SW480 (cell line): ENCODE results near the gene MCOLN2.

Experiments used
- DNase-seq: peaks from one replicate; pipeline ENCODE4 v3.0.0-alpha.2; 2016; ENCODE audit warnings: low spot score

MCOLN2 gene

DNA sequence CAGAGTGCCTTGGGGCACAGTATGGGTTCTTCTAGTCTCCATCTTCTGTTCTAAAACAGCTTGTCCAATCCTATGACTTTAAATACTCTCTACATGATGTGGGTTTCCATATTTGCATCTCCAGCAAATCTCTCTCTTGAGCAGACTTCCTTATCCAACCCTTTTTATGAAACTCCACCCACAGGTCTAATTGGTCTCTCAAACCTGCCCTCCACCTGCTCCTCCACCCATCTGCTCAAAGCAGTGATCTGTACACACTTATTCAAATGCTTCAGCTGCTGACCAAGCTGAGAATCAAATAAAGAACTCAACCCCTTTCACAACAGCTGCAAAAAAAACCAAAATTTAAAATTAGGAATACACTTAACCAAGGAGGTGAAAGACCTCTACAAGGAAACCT is 11.5 kb downstream of the MCOLN2 start:
- DNase-seq = no peak

DNA sequence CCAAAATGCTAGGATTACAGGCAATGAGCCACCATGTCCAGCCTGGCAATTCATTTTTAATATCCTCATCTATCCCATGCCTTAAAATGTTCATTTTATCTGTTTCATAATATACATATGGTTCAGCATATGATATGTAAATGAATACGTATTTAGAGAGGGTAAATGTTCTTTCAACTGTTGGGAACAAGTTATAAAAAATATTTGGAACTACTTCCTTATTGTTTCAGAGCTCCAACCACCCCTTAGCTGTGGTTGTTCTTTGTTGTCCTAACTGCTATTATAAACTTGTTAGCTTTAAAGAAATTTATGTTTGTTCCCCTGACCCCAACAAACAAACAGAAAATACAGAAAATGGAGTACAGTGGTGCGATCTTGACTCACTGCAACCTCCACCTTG is 14.5 kb downstream of the MCOLN2 start:
- DNase-seq = no peak

DNA sequence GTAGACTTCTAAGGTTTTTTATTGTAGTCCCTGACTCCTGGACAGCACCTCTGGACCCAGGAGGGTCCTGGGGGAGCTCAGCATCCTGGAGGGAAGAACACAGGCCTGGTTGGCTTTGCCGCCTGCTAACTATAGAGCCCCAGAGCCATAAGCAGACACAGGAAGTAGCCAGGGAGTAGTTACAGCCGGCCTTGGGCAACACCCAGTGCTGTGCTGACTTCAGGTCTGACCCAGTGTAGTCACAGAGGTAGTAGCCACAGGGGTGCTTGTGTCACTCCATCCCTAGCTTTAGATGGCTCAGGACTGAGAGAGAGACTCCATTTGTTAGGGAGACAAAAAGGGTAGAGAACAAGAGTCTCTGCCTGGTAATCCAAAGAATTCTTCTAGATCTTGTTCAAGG is 21.9 kb downstream of the MCOLN2 start:
- no peak for DNase-seq

DNA sequence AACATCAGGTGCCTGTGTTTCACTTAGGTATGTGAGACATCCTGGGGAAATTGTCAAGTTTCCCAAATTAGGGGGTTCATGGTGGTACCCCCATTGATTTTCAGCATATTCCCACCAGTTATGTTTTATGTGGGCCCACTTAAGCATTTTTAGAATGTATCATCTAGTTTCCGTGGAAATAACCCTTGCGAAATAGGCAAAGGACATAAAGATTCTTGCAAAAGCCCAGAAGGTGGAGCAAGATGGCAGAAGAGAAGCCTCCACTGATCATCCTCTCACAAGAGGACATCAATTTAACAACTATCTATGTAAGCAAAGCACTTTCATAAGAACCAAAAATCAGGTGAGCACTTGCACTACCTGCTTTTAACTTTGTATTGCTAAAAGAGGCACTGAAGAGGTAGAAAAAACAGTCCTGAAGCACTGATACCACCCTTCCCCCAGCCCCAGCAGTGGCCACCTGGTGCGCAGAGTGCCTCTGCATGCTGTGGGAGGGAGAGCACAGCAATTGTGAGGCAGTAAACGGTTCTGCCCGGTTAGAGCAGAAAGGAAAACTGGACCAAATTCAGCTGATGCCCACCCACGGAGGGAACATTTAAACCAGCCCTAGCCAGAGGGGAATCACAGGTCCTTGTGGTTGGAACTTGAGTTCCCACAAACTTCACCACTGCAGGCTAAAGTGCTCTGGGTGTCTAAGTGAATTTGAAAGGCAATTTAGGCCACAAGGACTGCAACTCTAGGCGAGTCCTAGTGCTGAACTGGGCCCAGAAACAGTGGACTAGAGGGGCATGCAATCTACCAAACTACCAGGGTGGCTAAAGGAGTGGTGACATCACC is 23.2 kb downstream of the MCOLN2 start:
- DNase-seq = no peak

DNA sequence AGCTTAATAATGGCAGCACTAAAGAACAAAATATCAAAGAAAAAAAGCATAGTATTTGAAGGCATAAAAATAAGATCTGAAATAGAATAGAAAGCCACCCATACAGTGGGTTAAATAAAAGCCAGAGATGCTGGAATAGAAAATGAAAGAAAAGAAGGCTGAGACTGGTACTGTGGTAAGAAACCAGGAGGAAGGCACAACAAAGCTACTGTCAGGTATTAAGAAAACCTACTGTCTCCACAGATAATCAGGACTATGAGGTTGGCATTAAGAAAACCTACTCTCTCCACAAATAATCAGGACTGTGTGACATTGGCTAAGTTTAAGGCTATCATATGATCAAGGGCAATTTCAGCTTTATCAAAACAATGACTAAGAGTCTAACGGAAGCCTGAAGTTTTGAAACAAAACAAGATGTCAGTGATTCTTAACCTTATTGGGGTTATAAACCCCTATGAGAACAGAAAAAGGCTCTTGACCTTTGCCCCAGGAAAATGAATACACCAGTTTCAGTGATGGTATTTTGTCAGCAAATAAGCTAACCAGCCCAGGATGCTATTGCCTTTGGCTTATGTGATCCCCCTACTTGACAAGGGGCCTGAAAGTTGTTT is 24.4 kb downstream of the MCOLN2 start:
- no peak for DNase-seq

DNA sequence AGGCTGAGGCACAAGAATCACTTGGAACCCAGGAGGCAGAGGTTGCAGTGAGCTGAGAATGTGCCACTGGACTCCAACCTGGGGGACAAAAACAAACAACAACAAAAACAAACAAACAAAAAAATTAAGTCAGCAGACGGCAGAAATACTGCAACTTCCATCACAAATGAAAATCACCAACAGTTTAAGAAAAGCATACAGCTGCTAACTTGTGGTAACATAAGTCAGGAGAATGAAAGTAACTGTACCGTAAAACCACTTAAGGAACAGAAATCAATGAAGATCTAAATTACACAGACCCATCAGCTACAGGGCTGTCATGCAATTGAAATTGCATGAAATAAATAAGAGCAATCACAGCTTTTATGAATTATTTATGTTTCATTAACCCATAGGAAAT is 25.0 kb downstream of the MCOLN2 start:
- DNase-seq = no peak

DNA sequence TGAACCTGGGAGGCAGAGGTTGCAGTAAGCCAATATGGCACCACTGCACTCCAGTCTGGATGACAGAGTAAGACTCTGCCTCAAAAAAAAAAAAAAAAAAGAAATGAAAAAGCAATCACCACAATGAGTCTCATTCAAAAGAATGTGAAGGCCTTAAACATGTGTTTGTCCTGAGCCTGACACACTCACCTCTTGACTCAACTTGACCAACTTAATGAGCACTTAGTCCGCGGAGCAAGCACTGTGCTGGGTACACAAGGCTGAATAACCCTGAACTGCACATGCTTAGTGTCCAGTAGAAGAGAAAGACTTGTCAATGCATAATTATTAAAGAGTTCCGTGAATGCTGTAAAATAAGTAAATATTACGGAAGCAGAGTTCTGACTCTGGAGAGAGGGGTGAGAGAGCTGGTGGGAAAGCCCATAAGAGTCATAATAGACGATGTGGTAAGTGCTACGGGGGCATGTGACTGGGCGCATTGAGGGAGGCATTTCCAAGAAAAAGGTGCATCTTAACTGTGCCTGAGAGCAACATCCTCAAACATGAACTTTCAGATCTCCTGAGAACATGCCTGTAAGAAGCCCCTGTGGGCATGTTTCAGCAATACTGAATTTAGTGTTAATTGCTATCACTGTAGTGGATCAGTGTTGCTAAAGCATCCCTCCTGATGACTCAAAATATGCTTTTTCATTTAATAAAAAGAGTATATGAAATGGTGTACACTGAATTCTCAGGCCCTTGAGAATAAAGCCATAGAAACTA is 27.2 kb downstream of the MCOLN2 start:
- no peak for DNase-seq

DNA sequence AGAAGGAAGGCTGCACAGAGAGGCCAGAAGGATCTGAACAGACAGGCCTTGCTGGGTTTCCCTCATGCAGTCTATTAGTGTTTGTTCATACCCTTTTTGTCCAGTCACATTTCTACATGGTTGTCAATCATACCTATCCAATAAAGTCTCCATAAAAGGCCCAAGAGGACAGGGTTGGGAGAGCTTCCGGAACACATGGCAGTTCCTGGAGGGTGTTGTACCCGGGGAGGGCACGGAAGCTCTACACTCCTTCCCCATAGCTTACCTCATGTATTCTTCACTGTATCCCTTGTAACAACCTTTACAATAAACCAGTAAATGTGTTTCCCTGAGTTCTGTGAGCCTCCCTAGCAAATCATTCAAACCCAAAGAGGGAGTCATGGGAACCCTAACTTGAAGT is 28.0 kb downstream of the MCOLN2 start:
- no peak for DNase-seq

DNA sequence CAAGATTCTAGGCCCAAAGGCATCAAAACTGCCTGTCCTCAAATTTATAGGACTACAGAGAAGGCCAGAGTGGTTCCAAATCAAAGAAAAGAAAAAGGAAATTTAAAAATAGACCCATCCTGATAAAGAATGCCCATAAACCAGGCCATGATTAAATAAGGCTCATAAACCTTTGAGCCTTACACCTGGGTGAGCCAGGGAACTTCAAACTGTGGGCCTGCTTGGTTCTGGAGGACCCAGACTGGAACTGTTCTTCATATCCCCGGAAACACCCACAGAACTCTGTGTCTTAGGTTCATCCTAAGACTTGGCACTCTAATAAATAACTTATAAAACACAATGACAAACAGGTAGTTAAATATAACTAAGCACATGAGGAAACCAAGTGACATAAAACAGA is 28.8 kb downstream of the MCOLN2 start:
- DNase-seq = no peak

DNA sequence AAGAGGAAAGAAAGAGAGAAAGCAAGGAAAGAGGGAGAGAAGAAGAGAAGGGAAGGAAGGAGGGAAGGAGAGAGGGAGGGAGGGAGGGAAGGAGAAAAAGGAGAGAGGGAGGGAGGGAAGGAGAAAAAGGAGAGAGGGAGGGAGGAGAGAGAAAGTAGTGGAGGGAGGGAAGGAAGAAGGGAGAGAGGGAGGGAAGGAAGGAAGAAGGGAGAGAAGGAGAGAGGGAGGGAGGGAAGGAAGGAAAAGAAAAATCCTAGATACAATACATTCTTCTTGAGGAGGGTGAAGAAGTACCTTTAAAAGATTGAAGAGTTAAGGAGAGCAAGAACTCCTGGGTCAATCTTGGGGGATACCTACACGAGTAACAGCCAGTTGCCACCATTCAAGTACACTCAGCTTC is 29.2 kb downstream of the MCOLN2 start:
- no peak for DNase-seq

DNA sequence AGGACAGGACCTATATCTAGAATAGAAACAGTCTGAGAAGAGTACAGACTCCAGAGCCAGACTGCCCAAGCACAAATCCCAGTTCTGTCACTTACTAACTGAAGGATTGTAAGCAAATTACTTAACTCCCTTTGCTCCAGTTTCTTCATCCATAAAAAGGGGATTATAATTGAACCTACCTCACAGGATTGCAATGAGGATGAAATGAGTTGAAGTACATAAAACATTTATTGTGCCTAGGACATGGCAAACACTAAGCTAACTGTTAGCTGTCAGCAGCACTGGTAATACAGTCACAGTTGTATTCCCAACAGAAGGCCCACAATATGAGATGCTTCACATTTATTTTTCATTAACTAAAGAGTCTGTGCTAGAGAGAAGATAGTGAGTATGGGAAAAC is 33.9 kb downstream of the MCOLN2 start:
- DNase-seq = no peak

DNA sequence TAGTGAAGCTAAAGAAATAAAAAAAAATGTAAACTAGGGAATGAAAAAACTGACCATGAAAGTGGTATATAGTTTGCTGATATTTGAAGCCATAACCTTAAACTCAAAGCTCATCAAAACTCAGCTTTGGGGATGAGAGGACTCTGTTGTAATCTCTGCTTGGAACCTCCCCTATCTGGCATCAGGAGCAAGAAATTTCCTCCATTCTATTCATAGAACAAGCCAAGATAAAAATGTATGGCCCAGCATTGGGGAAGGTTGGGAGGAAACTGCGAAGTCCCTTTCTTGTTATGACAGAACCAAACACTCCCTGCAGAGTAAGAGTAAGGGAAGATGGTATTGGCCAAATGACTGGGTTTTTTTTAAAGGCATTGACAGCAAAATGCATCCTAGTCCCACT is 35.6 kb downstream of the MCOLN2 start:
- DNase-seq = no peak

DNA sequence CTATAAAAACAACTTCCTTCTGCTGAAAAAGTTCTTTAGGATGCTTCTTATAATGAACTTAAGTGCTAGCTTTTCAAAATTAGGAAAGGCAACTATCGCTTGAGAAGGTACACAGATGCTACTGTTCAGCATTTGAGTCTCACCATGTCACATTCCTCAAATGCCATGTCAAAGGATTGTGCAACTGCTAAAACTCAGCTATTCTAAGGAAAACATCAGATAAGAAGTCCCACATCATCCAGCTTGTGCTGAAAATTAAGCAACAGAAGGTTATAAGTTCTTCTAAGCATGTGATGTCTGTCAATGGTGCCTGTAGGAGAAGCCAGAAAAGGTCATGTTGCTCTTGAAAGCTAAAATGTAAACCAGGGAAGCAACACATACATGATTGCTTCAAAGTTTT is 36.5 kb downstream of the MCOLN2 start:
- no peak for DNase-seq

DNA sequence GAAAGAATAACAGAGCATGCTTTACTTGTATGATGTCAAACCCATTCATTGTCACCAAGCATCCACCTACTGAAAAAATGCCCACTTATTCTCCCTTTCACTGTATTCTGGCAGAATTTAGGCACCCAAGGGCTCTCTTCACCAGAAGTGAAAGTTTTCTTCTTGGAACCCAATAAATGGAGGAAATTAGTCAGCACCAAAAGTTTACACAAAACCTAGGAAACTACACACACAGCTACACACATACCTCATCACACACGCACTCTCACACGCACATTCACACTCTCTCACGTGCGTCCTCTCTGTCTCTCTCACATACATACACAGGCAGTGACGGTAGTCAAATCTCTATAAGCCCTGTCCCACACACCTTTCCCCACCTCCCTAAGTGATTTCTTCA is 37.6 kb downstream of the MCOLN2 start:
- DNase-seq = no peak

DNA sequence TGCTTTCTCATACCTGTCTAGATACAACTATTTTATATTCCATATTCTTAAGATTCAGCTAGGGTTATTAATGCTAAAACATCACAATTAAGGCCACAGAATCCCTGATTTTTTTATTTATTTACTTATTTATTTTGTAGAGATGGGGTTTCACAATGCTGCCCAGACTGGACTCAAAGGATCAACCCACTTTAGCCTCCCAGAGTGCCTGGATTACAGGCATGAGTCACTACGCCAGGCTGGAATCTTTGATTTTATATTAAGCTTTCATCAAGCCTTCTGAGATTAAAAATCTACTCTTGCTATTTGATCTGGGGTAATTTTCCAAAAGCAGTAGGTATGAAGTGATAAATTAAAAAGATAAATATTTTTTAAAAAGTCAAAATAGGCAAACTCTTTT is 38.9 kb downstream of the MCOLN2 start:
- DNase-seq = no peak

DNA sequence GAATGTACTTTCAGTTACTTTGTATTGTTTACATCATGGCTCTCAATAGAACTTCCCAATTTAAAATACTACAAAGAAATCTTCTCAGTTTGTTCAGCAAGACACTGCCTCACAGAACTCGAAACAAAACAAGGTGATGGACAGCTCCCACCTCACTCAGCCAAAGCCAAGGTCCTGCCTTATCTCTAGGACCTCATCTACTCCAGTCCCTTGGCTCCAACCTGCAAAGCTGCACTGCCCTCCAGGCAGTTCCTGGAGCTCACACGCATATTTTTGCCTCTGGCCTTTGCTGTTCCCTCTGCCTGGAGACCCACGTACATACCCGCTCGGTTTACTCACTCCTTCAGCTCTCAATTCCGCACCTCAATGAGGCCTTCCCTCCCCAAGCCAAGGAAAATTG is 40.3 kb downstream of the MCOLN2 start:
- DNase-seq = no peak

DNA sequence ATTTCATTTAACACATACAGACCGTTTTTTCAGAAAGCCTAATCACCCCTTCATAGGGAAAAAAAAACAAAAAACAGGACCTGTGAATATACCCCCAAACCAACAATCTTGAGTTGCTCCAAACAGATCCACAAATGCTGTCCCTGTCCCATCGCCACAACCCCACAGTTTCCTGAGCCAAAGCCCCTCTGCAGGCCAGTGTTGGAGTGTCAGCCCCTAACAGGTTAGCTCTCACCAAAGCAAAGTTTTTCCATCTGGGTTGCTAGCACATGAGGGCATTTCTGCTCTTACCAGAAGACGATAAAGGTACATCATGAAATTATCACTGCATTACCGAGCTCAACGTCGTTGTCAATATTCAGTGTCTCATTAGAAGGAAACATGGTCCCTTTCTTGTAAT is 40.8 kb downstream of the MCOLN2 start:
- no peak for DNase-seq

DNA sequence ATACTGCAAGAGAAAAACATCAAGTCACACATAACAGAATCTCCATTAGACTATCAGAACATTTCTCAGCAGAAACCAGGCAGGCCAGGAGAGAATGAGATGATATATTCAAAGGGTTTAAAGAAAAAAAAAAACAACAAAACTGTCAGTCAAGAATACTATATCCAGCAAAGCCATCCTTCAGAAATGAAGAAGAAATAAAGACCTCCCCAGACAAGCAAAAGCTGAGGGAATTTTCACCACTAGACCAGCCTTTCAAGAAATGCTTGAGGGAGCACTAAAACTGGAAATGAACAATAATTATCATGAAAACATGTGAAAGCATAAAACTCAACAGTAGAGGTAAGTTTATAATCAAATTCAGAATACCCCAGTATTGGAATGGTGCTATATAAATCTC is 47.2 kb downstream of the MCOLN2 start:
- DNase-seq = no peak

DNA sequence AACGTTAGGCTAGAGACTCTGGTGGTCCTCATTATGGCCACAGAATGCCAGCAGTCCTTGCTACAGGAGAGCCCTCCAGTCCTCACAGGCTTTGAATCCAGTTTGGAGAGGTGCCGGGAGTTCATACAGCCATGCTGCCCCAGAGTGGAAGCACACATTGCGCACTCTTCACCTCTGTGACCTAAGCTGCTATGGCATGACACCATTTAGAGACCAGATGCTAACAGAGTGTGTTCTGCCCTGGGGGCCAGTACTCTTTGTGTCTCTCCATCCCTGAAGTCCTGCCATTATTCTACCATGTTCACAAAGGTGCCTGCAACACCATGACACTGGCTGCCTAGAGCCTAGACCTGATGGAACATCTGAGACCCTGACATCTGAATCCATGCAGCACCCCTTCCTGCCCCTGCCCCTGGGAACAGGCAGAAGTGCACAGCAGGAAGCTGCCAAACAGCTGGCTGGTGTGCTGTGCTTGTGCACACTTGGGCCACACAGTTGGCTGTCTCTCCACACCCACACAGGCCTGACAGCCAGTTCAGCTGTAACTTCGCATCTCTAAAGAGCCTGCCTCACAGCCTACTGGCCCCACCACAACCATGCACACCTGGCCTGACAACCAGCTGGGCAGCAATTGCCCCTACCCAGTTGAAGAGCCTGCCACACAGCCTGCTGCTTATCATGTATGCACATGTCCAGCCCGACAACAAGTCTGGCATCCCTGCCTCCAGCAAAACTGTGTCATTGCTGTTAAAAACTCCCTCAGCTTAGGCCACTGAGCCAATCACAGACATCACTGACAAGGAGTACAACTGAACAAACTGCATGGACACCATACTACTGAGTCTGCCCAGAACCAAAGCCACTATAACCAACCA is 49.1 kb downstream of the MCOLN2 start:
- DNase-seq = no peak

DNA sequence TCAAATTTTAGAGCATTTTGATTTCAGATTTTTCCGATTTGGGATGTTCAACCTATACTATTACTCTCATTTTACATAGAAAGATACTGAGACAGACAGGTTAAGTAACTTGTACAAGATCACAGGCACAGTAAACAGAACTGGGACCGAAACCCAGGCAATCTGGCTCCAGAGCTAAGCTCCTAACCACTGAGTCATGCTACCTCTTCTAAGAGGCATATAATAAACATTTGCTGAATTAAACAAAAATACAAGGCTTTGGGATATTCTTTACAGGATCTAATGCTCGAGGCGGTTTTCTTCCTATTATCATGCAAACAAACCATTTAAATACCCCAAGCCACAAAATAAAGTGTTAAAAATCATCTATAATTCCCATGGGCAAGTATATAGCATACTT is 50.3 kb downstream of the MCOLN2 start:
- DNase-seq = no peak

DNA sequence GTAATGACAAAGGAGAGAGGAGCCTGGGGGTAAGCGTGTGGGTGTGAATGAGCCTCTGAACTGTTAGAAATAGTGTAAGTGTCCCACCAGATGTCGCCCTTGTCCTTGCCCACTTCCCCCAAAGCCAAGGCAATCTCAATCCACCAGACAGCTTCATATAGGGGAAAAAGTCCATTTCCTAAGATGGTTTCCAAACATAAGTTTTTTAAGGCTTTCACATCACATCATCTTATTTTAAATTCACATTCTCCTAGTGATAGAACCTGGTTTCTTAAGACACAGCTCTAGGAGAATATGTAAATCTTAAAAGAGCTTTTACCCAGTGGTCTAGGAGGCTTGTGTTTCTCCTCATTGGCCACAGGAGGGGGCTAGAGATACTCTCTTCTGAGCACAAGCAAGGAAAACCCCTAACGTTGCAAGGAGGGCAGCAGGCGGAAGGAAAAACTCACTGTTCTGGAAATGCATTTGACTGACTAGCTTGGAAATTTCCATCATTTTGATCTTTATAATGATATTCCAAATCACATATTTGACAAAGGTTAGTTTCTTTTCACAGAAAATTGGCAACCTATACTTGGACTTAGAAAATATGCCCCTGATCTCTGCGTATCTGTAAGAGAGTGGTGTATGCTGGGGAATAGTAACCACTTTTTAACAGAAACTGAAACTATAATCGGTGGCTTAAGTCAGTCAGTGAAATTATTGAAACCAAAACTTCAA is 52.0 kb downstream of the MCOLN2 start:
- DNase-seq = peak; percentile 81

DNA sequence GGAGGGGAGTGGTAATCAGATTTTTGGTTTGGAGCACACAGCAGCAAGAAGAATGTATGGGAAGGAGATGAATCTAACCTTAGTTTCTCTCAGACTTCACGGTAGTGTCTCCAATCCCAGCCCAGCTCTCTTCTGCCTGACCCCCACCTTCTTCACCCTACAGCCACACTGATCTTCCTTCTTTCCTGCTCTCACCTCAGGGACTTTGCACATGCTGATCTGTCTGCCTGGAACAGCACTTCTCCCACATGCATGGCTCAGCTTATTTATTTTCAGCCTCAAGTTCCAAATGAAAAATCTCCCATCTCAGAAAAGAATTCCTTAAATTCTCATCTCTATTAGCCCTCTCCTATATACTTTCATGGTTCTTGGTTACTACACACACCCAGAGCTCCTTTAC is 55.1 kb downstream of the MCOLN2 start:
- no peak for DNase-seq
